MM.1S (cell line): Measurements from ENCODE around the gene KRTAP4-2.

Source experiments
- DNase-seq: peaks from one replicate; pipeline ENCODE4 v3.0.0-alpha.2; 2015
- H2AFZ ChIP-seq: fragments of 300-600 bp; sonication (generic); 2 replicates; pipeline ENCODE4 v1.6.0; 2016; ENCODE audit warnings: antibody characterized with exemption, low read length
- H3F3A ChIP-seq: fragments of 300-600 bp; sonication (generic); 2 replicates; pipeline ENCODE4 v1.6.1; 2016; ENCODE audit warnings: mild to moderate bottlenecking, antibody characterized with exemption, low read length, moderate library complexity, mixed read lengths; ENCODE audit not compliant: insufficient read depth
- H3K27ac ChIP-seq: fragments of 300-600 bp; sonication (generic); 2 replicates; pipeline ENCODE4 v1.5.1; 2016; ENCODE audit warnings: mild to moderate bottlenecking, low read length
- H3K27me3 ChIP-seq: fragments of 300-600 bp; sonication (generic); replicated peaks from 2 replicates; pipeline ENCODE4 v1.6.0; 2016; ENCODE audit warnings: low read length; ENCODE audit not compliant: insufficient read depth
- H3K36me3 ChIP-seq: fragments of 300-600 bp; sonication (generic); replicated peaks from 2 replicates; pipeline ENCODE4 v1.6.1; 2016; ENCODE audit warnings: mild to moderate bottlenecking, low read length, mixed read lengths; ENCODE audit not compliant: insufficient read depth
- H3K4me1 ChIP-seq: fragments of 300-600 bp; sonication (generic); 2 replicates; pipeline ENCODE4 v1.6.1; 2016; ENCODE audit warnings: low read length, mixed read lengths
- H3K4me2 ChIP-seq: fragments of 300-600 bp; sonication (generic); 2 replicates; pipeline ENCODE4 v1.6.0; 2016; ENCODE audit warnings: low read depth, low read length
- H3K4me3 ChIP-seq: fragments of 300-600 bp; sonication (generic); 2 replicates; pipeline ENCODE4 v1.5.1; 2016; ENCODE audit warnings: low read length, mixed read lengths
- H3K79me2 ChIP-seq: fragments of 300-600 bp; sonication (generic); 2 replicates; pipeline ENCODE4 v1.6.1; 2016; ENCODE audit warnings: mixed run types, low read length, mixed read lengths
- H3K9ac ChIP-seq: fragments of 300-600 bp; sonication (generic); 2 replicates; pipeline ENCODE4 v1.6.1; 2016; ENCODE audit warnings: low read length, mixed read lengths
- H3K9me2 ChIP-seq: fragments of 300-600 bp; sonication (generic); replicated peaks from 2 replicates; pipeline ENCODE4 v1.6.1; 2016; ENCODE audit warnings: mild to moderate bottlenecking, low read length, mixed read lengths; ENCODE audit not compliant: insufficient read depth
- H3K9me3 ChIP-seq: fragments of 300-600 bp; sonication (generic); replicated peaks from 2 replicates; pipeline ENCODE4 v1.6.1; 2016; ENCODE audit warnings: mild to moderate bottlenecking, low read length, mixed read lengths; ENCODE audit not compliant: insufficient read depth
- H4K20me1 ChIP-seq: fragments of 300-600 bp; sonication (generic); 2 replicates; pipeline ENCODE4 v1.6.1; 2016; ENCODE audit warnings: mild to moderate bottlenecking, low read length, moderate library complexity, mixed read lengths; ENCODE audit not compliant: insufficient read depth
- CTCF ChIP-seq: fragments of 300-600 bp; sonication (generic); IDR thresholded peaks from 2 replicates; pipeline ENCODE4 v1.5.1; 2016; ENCODE audit warnings: antibody characterized with exemption, low read length, mixed read lengths
- EZH2 ChIP-seq: fragments of 300-600 bp; sonication (generic); optimal IDR thresholded peaks from 2 replicates; pipeline ENCODE3; 2017; ENCODE audit warnings: low read depth, mild to moderate bottlenecking, antibody characterized with exemption, low read length, mixed read lengths
- EZH2phosphoT487 ChIP-seq: fragments of 300-600 bp; sonication (generic); IDR thresholded peaks from 2 replicates; pipeline ENCODE4 v1.6.1; 2018; ENCODE audit warnings: antibody characterized with exemption, low read length

KRTAP4-2 gene

DNA sequence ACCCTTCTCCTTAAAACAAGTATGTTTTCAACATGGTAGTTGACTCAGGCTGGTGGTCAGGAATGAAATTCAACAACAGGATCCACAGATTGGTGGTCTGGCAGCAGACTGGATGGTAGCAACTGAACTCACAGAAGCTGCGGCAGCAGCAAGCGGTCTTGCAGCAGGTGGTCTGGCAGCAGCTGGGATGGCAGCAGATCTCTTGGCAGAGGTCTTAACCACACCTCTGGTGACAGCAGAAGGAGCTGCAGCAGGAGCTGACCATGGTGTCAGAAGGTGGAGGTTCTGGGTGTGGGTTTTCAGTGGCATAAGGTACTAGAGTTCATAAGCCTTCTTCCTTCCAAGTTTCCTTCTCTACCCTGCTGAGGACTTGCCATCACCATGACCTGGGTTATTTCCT is 8.9 kb upstream of the KRTAP4-2 start:
- TF ChIP-seq EZH2phosphoT487: no peak
- TF ChIP-seq EZH2: no peak
- no peak for TF ChIP-seq CTCF
- no peaks in the 10 kb centered on the region for H3K36me3 ChIP-seq
- no peak overlapping the region for H2AFZ ChIP-seq
- H3K9me2 ChIP-seq: no peaks in the 10 kb centered on the region
- H3K4me3 ChIP-seq: no peak overlapping the region
- no peak overlapping the region for H3K4me2 ChIP-seq
- H4K20me1 ChIP-seq: no peaks in the 10 kb centered on the region
- H3K27me3 ChIP-seq: no peaks in the 10 kb centered on the region
- DNase-seq: no peak
- H3K9ac ChIP-seq: no peak overlapping the region
- H3K9me3 ChIP-seq: no peaks in the 10 kb centered on the region
- no peaks in the 10 kb centered on the region for H3K4me1 ChIP-seq
- no peaks in the 10 kb centered on the region for H3K79me2 ChIP-seq
- no peak overlapping the region for H3K27ac ChIP-seq
- H3F3A ChIP-seq: no peaks in the 10 kb centered on the region

- H3K27ac ChIP-seq: no peak overlapping the region
Observed at GRCh38 chr17:41185001-41185400, 7.0 kb upstream of the KRTAP4-2 start.

GRCh38 chr17:41184480-41184961 is 6.5 kb upstream of the KRTAP4-2 start, which contains the start of gene KRTAP4-1:
KRTAP4-1 (minus strand) TSS chr17:41184911; CDS start chr17:41184854, 57 bp downstream.
- Histone ChIP-seq H3K9me2 (no peaks in the 10 kb centered on the region), H3K27ac (no peak within 1 kb of the TSS), H2AFZ (no peak within 1 kb of the TSS), H4K20me1 (no peaks in the 10 kb centered on the region), H3K9ac (no peak within 1 kb of the TSS), H3K9me3 (no peaks in the 10 kb centered on the region), H3F3A (no peaks in the 10 kb centered on the region), H3K4me2 (no peak within 1 kb of the TSS), H3K4me3 (no peak within 1 kb of the TSS), H3K79me2 (no peaks in the 10 kb centered on the region), H3K27me3 (no peaks in the 10 kb centered on the region), H3K4me1 (no peaks in the 10 kb centered on the region), H3K36me3 (no peaks in the 10 kb centered on the region)
- DNase-seq: no peak
- TF ChIP-seq EZH2: no peak
- no peak for TF ChIP-seq EZH2phosphoT487
- TF ChIP-seq CTCF: no peak

More at GRCh38 chr17:41185001-41185400, 7.0 kb upstream of the KRTAP4-2 start:
- no peak overlapping the region for H3K4me2 ChIP-seq
- no peak overlapping the region for H3K9ac ChIP-seq
- no peaks in the 10 kb centered on the region for H3K79me2 ChIP-seq
- no peaks in the 10 kb centered on the region for H3K9me2 ChIP-seq
- H2AFZ ChIP-seq: no peak overlapping the region
- H3K4me3 ChIP-seq: no peak overlapping the region
- H3K9me3 ChIP-seq: no peaks in the 10 kb centered on the region
- DNase-seq: no peak
- H3K27me3 ChIP-seq: no peaks in the 10 kb centered on the region
- H3K4me1 ChIP-seq: no peaks in the 10 kb centered on the region
- H3K36me3 ChIP-seq: no peaks in the 10 kb centered on the region
- TF ChIP-seq EZH2phosphoT487 (no peak), EZH2 (no peak), CTCF (no peak)
- H3F3A ChIP-seq: no peaks in the 10 kb centered on the region
- no peaks in the 10 kb centered on the region for H4K20me1 ChIP-seq
